Activated CD4-positive, alpha-beta memory T cell treated with anti-CD3 and anti-CD28 coated beads, Interleukin-2, amount 10 ng/mL, durations not matched to agents 7 days and 5 days (primary cell): Measurements from ENCODE around the gene HS3ST4. TPM values are rescaled to one million over a fixed set of nuclear protein-coding genes. Genes with fewer than 3 reads are reported as not detected.
"Not testable (repeated sequence)": the region's sequence is repeated elsewhere in the genome, so short reads cannot be mapped to it uniquely, and the experiment has no call there.

ENCODE experiments used
- CTCF ChIA-PET: fragments of 350-600 bp; sonication (Branson Sonifier 250); formaldehyde crosslinking; loops from one replicate; lab custom pipeline; 2021; ENCODE audit warnings: antibody characterized with exemption, inconsistent platforms; lab: Charles Lee
- POLR2A ChIA-PET: fragments of 350-600 bp; sonication (Branson Sonifier 250); formaldehyde crosslinking; loops from one replicate; lab custom pipeline; 2021; ENCODE audit warnings: antibody characterized with exemption; lab: Charles Lee
- DNase-seq: peaks from one replicate; pipeline ENCODE4 v3.0.0-alpha.2; 2020
- H3K27ac Mint-ChIP-seq: one replicate; pipeline ENCODE4 v1.8.0; 2021; ENCODE audit warnings: mild to moderate bottlenecking, mixed read lengths
- H3K27me3 Mint-ChIP-seq: one replicate; pipeline ENCODE4 v1.8.0; 2021; ENCODE audit warnings: mixed read lengths
- H3K36me3 Mint-ChIP-seq: one replicate; pipeline ENCODE4 v1.8.0; 2021; ENCODE audit warnings: low read depth, mixed read lengths
- H3K4me1 Mint-ChIP-seq: one replicate; pipeline ENCODE4 v1.8.0; 2021; ENCODE audit warnings: mixed read lengths
- H3K4me3 Mint-ChIP-seq: one replicate; pipeline ENCODE4 v1.8.0; 2021; ENCODE audit warnings: mild to moderate bottlenecking, mixed read lengths
- H3K9me3 Mint-ChIP-seq: one replicate; pipeline ENCODE4 v1.8.0; 2021; ENCODE audit warnings: mixed read lengths
- total RNA-seq, 2 experiments: library from RNA; stranded (reverse); gene quantifications; one replicate each; pipeline ENCODE4 v1.2.3, GENCODE V29; 2021

HS3ST4 gene
- total RNA-seq, 2 experiments from 2014 or later, result not detected

DNA sequence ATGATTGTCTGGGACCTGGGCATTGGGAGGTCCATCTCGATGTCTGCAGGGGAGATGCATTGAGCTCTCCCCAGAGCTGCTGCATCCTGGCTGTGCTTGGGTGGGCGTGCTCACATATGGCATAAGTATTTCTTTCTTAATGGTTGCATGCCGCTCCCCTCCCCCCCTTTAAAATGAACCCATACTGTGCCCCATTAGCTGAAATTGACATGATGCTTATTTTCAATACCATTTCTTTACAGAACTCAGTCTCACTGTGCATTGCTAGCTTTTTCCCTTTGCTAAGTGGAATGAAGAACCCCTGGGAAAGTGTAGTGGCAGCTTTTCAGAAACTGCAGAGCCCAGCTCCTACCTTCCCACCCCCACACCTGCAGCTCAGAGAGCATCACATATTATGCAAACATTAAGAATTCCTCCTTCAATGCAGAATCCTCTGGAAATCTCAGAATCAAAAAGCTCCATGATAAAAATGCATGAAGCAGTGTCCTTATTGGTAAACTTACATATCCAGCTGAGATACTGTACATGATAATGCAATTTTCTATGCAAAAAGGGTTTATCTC lies 56.4 kb downstream of the HS3ST4 start:
- Mint-ChIP-seq H3K36me3 (no peaks in the 10 kb centered on the region), H3K4me1 (no peaks in the 10 kb centered on the region), H3K9me3 (no peaks in the 10 kb centered on the region), H3K27me3 (no peaks in the 10 kb centered on the region), H3K4me3 (no peak overlapping the region), H3K27ac (no peak overlapping the region)
- ChIA-PET CTCF (no interaction called here), POLR2A (no interaction called here)
- DNase-seq, result no peak

DNA sequence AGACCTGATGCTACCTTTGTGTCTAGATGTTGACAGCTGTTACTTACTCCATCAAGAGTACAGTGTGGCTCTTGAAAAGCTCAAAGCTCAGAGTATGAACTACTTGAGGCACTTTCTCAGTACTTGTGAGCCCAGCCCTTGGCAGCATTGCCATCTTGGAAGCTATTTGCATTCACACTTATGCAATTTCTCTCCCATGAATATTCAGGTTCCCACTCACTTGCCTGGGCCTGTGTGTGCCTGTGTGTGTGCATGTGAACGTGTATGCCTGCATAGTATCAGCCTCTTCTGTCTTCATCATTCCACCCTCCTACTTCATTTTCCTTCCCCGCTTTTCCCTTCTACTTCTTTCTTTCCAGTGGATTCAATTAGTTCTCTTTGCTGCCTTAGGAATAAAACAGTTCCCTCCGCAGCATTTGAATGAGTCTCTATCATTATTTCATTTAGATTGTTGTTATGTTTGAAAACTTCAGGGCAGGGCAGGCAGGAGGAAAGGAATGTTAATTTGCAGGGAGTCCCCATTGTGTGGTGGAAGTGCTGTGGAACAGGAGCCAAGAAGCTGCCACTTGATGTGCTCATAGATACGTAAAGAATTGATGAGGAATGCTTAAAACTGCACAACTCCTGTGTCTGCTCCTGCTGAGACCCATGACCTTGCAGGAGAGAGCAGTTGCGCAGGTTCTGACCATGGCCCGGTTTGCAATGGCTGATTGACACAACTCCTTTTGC lies 58.9 kb downstream of the HS3ST4 start:
- ChIA-PET POLR2A (no interaction called here), CTCF (no interaction called here)
- H3K36me3 Mint-ChIP-seq, result no peaks in the 10 kb centered on the region
- H3K4me1 Mint-ChIP-seq, result no peaks in the 10 kb centered on the region
- H3K9me3 Mint-ChIP-seq, result peaks cover 3% of the 10 kb centered on the region
- no peak overlapping the region for H3K4me3 Mint-ChIP-seq
- no peak for DNase-seq
- H3K27me3 Mint-ChIP-seq, result no peaks in the 10 kb centered on the region
- no peak overlapping the region for H3K27ac Mint-ChIP-seq

GRCh38 chr16:25751230-25751835 lies 59.6 kb downstream of the HS3ST4 start:
- CTCF ChIA-PET, result no interaction called here
- Mint-ChIP-seq H3K27ac (no peak overlapping the region), H3K4me1 (no peaks in the 10 kb centered on the region), H3K36me3 (no peaks in the 10 kb centered on the region), H3K27me3 (no peaks in the 10 kb centered on the region), H3K4me3 (no peak overlapping the region), H3K9me3 (peaks cover 3% of the 10 kb centered on the region)
- DNase-seq, result no peak
- POLR2A ChIA-PET, result no interaction called here

DNA sequence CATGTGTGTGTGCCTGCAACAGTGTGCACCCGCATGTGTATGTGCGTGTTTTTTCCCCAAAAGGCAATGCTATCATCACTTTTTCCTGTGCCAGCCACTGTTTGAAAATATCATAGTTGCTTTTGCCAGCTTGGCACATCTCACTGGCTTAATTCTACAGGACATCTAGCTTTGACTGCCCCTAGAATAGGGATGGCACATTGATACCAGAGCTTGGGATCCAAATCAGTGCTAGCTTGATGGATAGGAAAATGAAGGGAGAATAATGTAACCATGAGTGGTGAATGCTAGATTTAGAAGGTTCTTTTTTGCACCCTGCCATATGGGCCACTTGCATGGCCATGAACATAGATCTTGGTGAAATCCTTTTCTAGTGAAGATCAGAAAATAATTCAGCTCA lies 72.7 kb downstream of the HS3ST4 start:
- ChIA-PET CTCF (no interaction called here), POLR2A (no interaction called here)
- H3K4me1 Mint-ChIP-seq, result no peaks in the 10 kb centered on the region
- H3K36me3 Mint-ChIP-seq, result no peaks in the 10 kb centered on the region
- DNase-seq, result no peak
- H3K27ac Mint-ChIP-seq, result no peak overlapping the region
- H3K4me3 Mint-ChIP-seq, result no peak overlapping the region
- H3K9me3 Mint-ChIP-seq, result no peaks in the 10 kb centered on the region
- H3K27me3 Mint-ChIP-seq, result no peaks in the 10 kb centered on the region

DNA sequence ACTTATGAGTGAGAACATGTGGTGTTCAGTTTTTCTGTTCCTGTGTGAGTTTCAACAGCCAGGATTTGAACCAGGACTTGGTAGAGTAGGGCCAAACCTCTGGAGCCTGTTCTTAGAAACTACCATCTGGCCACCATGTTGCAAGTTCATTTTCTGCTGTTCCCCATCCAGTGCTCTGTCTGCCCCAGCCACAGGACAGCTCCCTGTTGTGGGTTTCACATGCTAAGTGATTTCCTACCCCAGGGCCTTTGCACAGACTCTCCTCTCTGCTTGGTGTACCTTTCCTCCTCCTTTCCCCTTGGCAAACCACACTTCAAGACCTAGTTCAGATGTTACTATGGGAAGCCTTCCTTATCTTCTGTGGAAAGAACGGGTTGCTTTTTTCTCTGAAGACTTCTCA lies 79.5 kb downstream of the HS3ST4 start:
- no peak overlapping the region for H3K27ac Mint-ChIP-seq
- ChIA-PET CTCF (no interaction called here), POLR2A (no interaction called here)
- no peaks in the 10 kb centered on the region for H3K9me3 Mint-ChIP-seq
- H3K4me3 Mint-ChIP-seq, result no peak overlapping the region
- no peak for DNase-seq
- H3K4me1 Mint-ChIP-seq, result no peaks in the 10 kb centered on the region
- no peaks in the 10 kb centered on the region for H3K27me3 Mint-ChIP-seq
- no peaks in the 10 kb centered on the region for H3K36me3 Mint-ChIP-seq

- H3K27me3 Mint-ChIP-seq, result no peaks in the 10 kb centered on the region
- H3K27ac Mint-ChIP-seq, result no peak overlapping the region
- H3K4me3 Mint-ChIP-seq, result no peak overlapping the region
- no peak for DNase-seq
- ChIA-PET POLR2A (no interaction called here), CTCF (no interaction called here)
- H3K9me3 Mint-ChIP-seq, result no peaks in the 10 kb centered on the region
- no peaks in the 10 kb centered on the region for H3K4me1 Mint-ChIP-seq
- H3K36me3 Mint-ChIP-seq, result no peaks in the 10 kb centered on the region
These were observed 80.2 kb downstream of the HS3ST4 start for GRCh38 chr16:25771812-25772568.

DNA sequence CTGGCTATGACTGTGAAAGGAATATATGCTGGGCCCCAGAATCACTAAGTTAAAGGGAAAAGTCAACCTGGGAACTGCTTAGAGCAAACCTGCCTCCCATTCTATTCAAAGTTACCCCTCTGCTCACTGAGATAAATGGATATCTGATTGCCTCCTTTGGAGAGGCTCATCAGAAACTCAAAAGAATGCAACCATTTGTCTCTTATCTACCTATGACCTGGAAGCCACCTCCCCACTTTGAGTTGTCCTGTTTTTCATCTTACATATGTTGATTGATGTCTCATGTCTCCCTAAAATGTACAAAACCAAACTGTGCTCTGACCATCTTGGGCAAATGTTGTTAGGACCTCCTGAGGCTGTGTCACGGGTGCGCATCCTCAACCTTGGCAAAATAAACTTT lies 84.5 kb downstream of the HS3ST4 start:
- H3K9me3 Mint-ChIP-seq, H3K4me1 Mint-ChIP-seq, H3K27ac Mint-ChIP-seq, H3K27me3 Mint-ChIP-seq, POLR2A ChIA-PET, H3K36me3 Mint-ChIP-seq, H3K4me3 Mint-ChIP-seq, CTCF ChIA-PET, DNase-seq: not testable (repeated sequence)

- no peak overlapping the region for H3K27ac Mint-ChIP-seq
- H3K4me1 Mint-ChIP-seq, result no peaks in the 10 kb centered on the region
- DNase-seq, result no peak
- CTCF ChIA-PET, result no interaction called here
- H3K4me3 Mint-ChIP-seq, result no peak overlapping the region
- H3K9me3 Mint-ChIP-seq, result peaks cover 3% of the 10 kb centered on the region
- H3K27me3 Mint-ChIP-seq, result peaks cover 3% of the 10 kb centered on the region
- POLR2A ChIA-PET, result no interaction called here
- no peaks in the 10 kb centered on the region for H3K36me3 Mint-ChIP-seq
These were observed 91.5 kb downstream of the HS3ST4 start for GRCh38 chr16:25783226-25783625.

- CTCF ChIA-PET, result no interaction called here
- no peak for DNase-seq
- no peak overlapping the region for H3K4me3 Mint-ChIP-seq
These were observed 93.6 kb downstream of the HS3ST4 start for GRCh38 chr16:25785361-25785760.

DNA sequence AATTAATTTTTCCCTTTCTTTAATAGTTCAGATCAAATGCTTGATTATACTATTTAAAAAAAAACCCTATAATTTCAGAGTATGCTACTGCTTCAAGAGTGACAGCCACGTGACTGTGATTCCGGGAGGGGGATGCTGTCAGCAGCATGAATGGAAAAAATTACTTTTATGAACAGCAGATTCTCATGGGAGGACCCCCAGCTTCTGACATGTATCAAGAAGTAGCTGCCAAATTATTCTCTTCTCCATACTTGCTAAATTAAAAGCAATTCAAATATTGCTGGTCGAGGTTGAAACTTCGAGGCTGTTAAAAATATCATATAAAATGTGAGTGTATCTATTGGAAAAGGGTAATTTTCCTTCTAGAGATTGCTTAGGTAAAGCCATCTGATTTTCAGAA lies 95.0 kb downstream of the HS3ST4 start:
- Mint-ChIP-seq H3K4me1 (no peaks in the 10 kb centered on the region), H3K27me3 (peaks cover 3% of the 10 kb centered on the region), H3K27ac (no peak overlapping the region), H3K36me3 (no peaks in the 10 kb centered on the region), H3K4me3 (no peak overlapping the region), H3K9me3 (peaks cover 3% of the 10 kb centered on the region)
- POLR2A ChIA-PET, result no interaction called here
- CTCF ChIA-PET, result no interaction called here
- no peak for DNase-seq

More at GRCh38 chr16:25785361-25785760, 93.6 kb downstream of the HS3ST4 start:
- Mint-ChIP-seq H3K4me1 (no peaks in the 10 kb centered on the region), H3K27me3 (peaks cover 3% of the 10 kb centered on the region), H3K36me3 (no peaks in the 10 kb centered on the region), H3K9me3 (peaks cover 3% of the 10 kb centered on the region), H3K27ac (no peak overlapping the region)
- POLR2A ChIA-PET, result no interaction called here

- no peak for DNase-seq
- H3K4me1 Mint-ChIP-seq, result no peaks in the 10 kb centered on the region
- no peak overlapping the region for H3K4me3 Mint-ChIP-seq
- ChIA-PET CTCF (interaction anchor here (0.7 kb wide), 1 partner anchor 1113 kb away, joined by 3 read pairs; no protein-coding TSS in a partner anchor), POLR2A (no interaction called here)
- no peak overlapping the region for H3K27ac Mint-ChIP-seq
- peaks cover 3% of the 10 kb centered on the region for H3K27me3 Mint-ChIP-seq
- H3K9me3 Mint-ChIP-seq, result peaks cover 3% of the 10 kb centered on the region
- no peaks in the 10 kb centered on the region for H3K36me3 Mint-ChIP-seq
These were observed 96.9 kb downstream of the HS3ST4 start for GRCh38 chr16:25788637-25789036.

DNA sequence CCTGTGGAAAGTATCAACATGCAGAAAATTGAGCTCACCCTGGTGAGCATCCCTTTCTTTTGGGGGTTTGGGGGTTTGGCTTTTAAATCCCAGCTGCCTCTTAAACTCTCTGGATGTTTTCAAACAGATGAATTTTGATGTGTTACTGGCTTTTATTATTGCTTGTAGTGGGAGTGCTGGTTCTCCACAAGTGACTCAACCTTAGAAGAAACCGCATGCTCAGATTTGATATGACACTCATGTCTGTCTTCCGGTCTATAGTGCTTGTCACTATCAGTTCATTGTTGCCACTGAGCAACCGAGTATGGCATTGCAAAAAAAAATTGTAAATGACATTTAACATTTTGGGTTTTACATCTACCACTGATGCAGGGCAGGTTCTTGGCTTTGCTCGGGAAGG lies 104.5 kb downstream of the HS3ST4 start:
- DNase-seq, result no peak
- no peaks in the 10 kb centered on the region for H3K4me1 Mint-ChIP-seq
- ChIA-PET CTCF (no interaction called here), POLR2A (no interaction called here)
- H3K9me3 Mint-ChIP-seq, result peaks cover 5% of the 10 kb centered on the region
- H3K27me3 Mint-ChIP-seq, result no peaks in the 10 kb centered on the region
- no peaks in the 10 kb centered on the region for H3K36me3 Mint-ChIP-seq
- no peak overlapping the region for H3K27ac Mint-ChIP-seq
- no peak overlapping the region for H3K4me3 Mint-ChIP-seq

DNA sequence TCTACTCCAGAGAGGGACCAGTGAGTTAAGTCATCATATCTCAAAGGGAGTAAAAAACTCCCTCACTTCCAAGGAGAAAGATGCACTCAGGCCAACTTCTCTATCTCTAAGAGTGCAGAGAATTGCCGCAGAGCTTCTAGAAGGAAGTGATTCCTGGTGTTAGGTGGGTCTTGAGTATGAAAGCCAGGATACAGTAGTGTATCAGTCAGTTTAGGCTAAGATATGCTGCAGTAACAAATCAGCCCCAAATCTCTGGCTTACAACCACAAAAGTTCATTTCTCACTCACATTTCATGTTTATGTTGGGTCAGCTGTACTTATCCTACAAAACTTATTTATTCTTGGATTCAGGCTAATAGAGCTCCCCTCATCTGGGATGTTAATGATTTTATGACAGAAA lies 106.3 kb downstream of the HS3ST4 start:
- Mint-ChIP-seq H3K36me3 (no peaks in the 10 kb centered on the region), H3K27me3 (no peaks in the 10 kb centered on the region), H3K4me3 (no peak overlapping the region), H3K27ac (no peak overlapping the region), H3K9me3 (peaks cover 5% of the 10 kb centered on the region), H3K4me1 (no peaks in the 10 kb centered on the region)
- DNase-seq, result no peak
- ChIA-PET POLR2A (no interaction called here), CTCF (no interaction called here)
